ENCODE data around the gene GOLIM4.
"Not testable (repeated sequence)": the region's sequence is repeated elsewhere in the genome, so short reads cannot be mapped to it uniquely, and the experiment has no call there.

DNA sequence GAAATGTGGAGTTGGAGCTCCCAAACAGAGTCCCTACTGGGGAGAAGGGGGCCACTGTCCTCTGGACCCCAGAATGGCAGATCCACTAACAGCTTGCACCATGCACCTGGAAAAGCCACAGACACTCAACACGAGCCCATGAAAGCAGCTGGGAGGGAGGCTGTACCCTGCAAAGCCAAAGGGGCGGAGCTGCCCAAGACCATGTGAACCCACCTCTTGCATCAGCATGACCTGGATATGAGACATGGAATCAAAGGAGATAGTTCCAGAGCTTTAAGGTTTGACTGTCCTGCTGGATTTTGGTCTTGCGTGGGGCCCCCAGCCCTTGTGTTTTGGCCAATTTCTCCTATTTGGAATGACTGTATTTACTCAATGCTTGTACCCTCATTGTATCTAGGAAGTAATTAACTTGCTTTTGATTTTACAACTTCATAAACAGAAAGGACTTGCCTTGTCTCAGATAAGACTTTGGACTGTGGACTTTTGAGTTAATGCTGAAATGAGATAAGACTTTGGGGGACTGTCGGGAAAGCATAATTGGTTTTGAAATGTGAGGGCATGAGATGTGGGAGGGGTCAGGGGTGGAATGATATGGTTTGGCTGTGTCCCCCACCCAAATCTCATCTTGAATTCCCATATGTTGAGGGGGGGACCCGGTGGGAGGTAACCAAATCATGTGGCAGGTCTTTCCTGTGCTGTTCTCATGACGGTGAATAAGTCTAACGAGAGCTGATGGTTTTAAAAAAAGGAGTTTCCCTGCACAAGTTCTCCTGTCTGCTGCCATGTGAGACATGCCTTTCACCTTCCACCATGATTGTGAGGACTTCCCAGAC lies 39.1 kb downstream of the GOLIM4 start:
- TF ChIP-seq CTCF (IDR thresholded peaks at IDR 0.05); ZFX (IDR thresholded peaks at IDR 0.05; ENCODE audit: borderline replicate concordance): not testable (repeated sequence)
